CD14-positive monocyte (primary cell): ENCODE measurements around the gene ZIC1. TPM values are rescaled to one million over a fixed set of nuclear protein-coding genes. Genes with fewer than 3 reads are reported as not detected.

Source experiments
- DNase-seq, 3 donors: peaks; one replicate each; pipeline ENCODE4 v3.0.0-alpha.2; 2011 to 2022
- H2AFZ ChIP-seq: 2 replicates; pipeline ENCODE4 v1.6.0; 2012; ENCODE audit warnings: mild to moderate bottlenecking, low read depth, low read length, inconsistent platforms; ENCODE audit not compliant: insufficient read depth, poor library complexity, severe bottlenecking
- H3K27ac ChIP-seq, 2 donors: 1 replicate in 1 of 2; 2 replicates in 1 of 2; pipeline ENCODE4 v1.5.1; 2012 to 2013; ENCODE audit warnings: low read length in 2 of 2, control low read depth in 1 of 2, inconsistent platforms in 1 of 2, low read depth in 1 of 2, mild to moderate bottlenecking in 1 of 2
- H3K27me3 ChIP-seq, 2 donors: one replicate each; pipeline versions ENCODE4 v1.6.0 to v1.6.1; 2011 to 2013; ENCODE audit warnings: low read length in 2 of 2; ENCODE audit not compliant: control insufficient read depth in 2 of 2, insufficient read depth in 2 of 2
- H3K36me3 ChIP-seq, 2 donors: replicated peaks in 1 of 2; 1 replicate in 1 of 2; 2 replicates in 1 of 2; pipeline versions ENCODE4 v1.5.1 to v1.6.1; 2012 to 2013; ENCODE audit warnings: low read length in 2 of 2, control low read depth in 1 of 2, inconsistent platforms in 1 of 2, mild to moderate bottlenecking in 1 of 2; ENCODE audit not compliant: insufficient read depth in 2 of 2, control insufficient read depth in 1 of 2
- H3K4me1 ChIP-seq, 2 donors: 1 replicate in 1 of 2; 2 replicates in 1 of 2; pipeline versions ENCODE4 v1.5.1 to v1.6.1; 2012 to 2013; ENCODE audit warnings: low read length in 2 of 2, control low read depth in 1 of 2, inconsistent platforms in 1 of 2, mild to moderate bottlenecking in 1 of 2, moderate library complexity in 1 of 2; ENCODE audit not compliant: insufficient read depth in 2 of 2, control insufficient read depth in 1 of 2
- H3K4me2 ChIP-seq: replicated peaks from 2 replicates; pipeline ENCODE3; 2012; ENCODE audit warnings: low read length, moderate library complexity, mild to moderate bottlenecking; ENCODE audit not compliant: poor library complexity, severe bottlenecking; ENCODE audit errors: extremely low read depth
- H3K4me3 ChIP-seq, 3 experiments: fragments of 200-600 bp in 1 of 3; sonication (generic) in 1 of 3; replicated peaks in 1 of 3; 1 replicate in 2 of 3; 2 replicates in 1 of 3; pipeline ENCODE4 v1.5.1; 2011 to 2013; ENCODE audit warnings: low read length in 3 of 3, mild to moderate bottlenecking in 3 of 3, control low read depth in 2 of 3, low read depth in 2 of 3, inconsistent platforms in 1 of 3, moderate library complexity in 1 of 3
- H3K79me2 ChIP-seq: 2 replicates; pipeline ENCODE4 v1.6.0; 2012; ENCODE audit warnings: mild to moderate bottlenecking, control low read depth, inconsistent platforms, low read length, moderate library complexity; ENCODE audit not compliant: insufficient read depth
- H3K9ac ChIP-seq: 2 replicates; pipeline ENCODE4 v1.6.0; 2017; ENCODE audit warnings: low read length, mild to moderate bottlenecking; ENCODE audit not compliant: insufficient read depth, poor library complexity, severe bottlenecking
- H3K9me3 ChIP-seq, 2 donors: replicated peaks in 1 of 2; 1 replicate in 1 of 2; 2 replicates in 1 of 2; pipeline versions ENCODE4 v1.5.1 to v1.6.1; 2012 to 2013; ENCODE audit warnings: low read length in 2 of 2, control low read depth in 1 of 2; ENCODE audit not compliant: control insufficient read depth in 1 of 2, insufficient read depth in 1 of 2
- H4K20me1 ChIP-seq: 2 replicates; pipeline ENCODE4 v1.6.0; 2012; ENCODE audit warnings: mild to moderate bottlenecking, low read length, control low read depth, moderate library complexity; ENCODE audit not compliant: insufficient read depth
- H3K27ac Mint-ChIP-seq, 7 donors: one replicate each; pipeline ENCODE4 v1.8.0; 2020; ENCODE audit warnings: mild to moderate bottlenecking in 7 of 7, mixed read lengths in 7 of 7, moderate library complexity in 6 of 7, inconsistent platforms in 2 of 7
- H3K27me3 Mint-ChIP-seq, 3 donors: one replicate each; pipeline ENCODE4 v1.8.0; 2021 to 2022; ENCODE audit warnings: low read depth in 3 of 3, mild to moderate bottlenecking in 3 of 3, mixed read lengths in 3 of 3, moderate library complexity in 3 of 3, inconsistent platforms in 1 of 3
- H3K36me3 Mint-ChIP-seq, 2 donors: one replicate each; pipeline ENCODE4 v1.8.0; 2020; ENCODE audit warnings: mixed read lengths in 2 of 2, inconsistent platforms in 1 of 2, mild to moderate bottlenecking in 1 of 2
- H3K4me1 Mint-ChIP-seq: one replicate; pipeline ENCODE4 v1.8.0; 2020; ENCODE audit warnings: mild to moderate bottlenecking, mixed read lengths
- H3K4me3 Mint-ChIP-seq, 2 donors: one replicate each; pipeline ENCODE4 v1.8.0; 2020; ENCODE audit warnings: mild to moderate bottlenecking in 2 of 2, mixed read lengths in 2 of 2, moderate library complexity in 1 of 2
- H3K9me3 Mint-ChIP-seq, 7 donors: one replicate each; pipeline ENCODE4 v1.8.0; 2020 to 2022; ENCODE audit warnings: mixed read lengths in 7 of 7, mild to moderate bottlenecking in 6 of 7, moderate library complexity in 6 of 7, inconsistent platforms in 2 of 7
- CTCF ChIP-seq: fragments of 200-600 bp; IDR thresholded peaks from one replicate; pipeline ENCODE4 v1.8.0; 2022; ENCODE audit warnings: antibody characterized with exemption, mild to moderate bottlenecking
- WGBS: methylation state at CpG from one replicate; pipeline ENCODE4 v1.1.5; 2013; ENCODE audit warnings: missing lambda C conversion rate; ENCODE audit not compliant: insufficient coverage; 5-methylcytosine and 5-hydroxymethylcytosine counted together
- intact Hi-C, 2 donors: fragments of 100-400 bp; cut with micrococcal nuclease; formaldehyde crosslinking; loops; one replicate each; pipeline versions ENCODE4 v1.15.0 to v1.15.1; 2023
- polyA plus RNA-seq, 3 donors: library from polyadenylated mRNA; depleted of rRNA in 1 of 3; unstranded in 2 of 3; stranded (reverse) in 1 of 3; fragments of 300-500 nt in 2 of 3; fragments of >200 nt in 1 of 3; fragmentation: Illumina TruSeq in 2 of 3; gene quantifications; 1 replicate in 2 of 3; 2 replicates in 1 of 3; pipeline ENCODE4 v1.2.3, GENCODE V29; 2012 to 2021

Gene ZIC1
- polyA plus RNA-seq, 3 donors = not detected

DNA sequence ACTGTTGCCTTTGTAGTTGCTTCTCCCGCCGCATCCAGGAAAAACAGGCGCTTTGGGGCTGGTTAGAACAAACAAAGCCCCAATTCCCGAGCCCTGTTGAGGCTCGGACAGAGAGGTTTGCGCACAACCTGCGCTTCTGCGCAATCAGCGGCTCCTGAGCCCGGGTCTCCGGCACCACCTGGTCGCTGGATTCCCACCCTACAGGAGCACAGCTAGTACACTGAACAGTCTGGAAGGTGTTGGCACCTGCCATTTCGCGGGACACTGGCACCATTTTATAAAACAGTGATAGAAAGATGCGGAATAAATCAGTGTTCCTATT is 16.6 kb upstream of the ZIC1 start:
- Mint-ChIP-seq H3K27me3 (peaks cover 98 to 100% (median 100%) of the 10 kb centered on the region in 3 donors), H3K4me1 (peaks cover 4% of the 10 kb centered on the region), H3K27ac (no peak overlapping the region), H3K36me3 (peaks cover 14 to 18% of the 10 kb centered on the region in 2 donors), H3K4me3 (peak overlapping the region in 1 of 2 donors; percentile 83), H3K9me3 (peaks cover 28 to 95% (median 84%) of the 10 kb centered on the region in 7 donors)
- 6% methylated on average over 12 of the region's 15 CpGs for WGBS
- no peaks in the 10 kb centered on the region for H3K4me1 ChIP-seq
- H3K27ac ChIP-seq = no peak overlapping the region
- TF ChIP-seq CTCF = no peak
- no peaks in the 10 kb centered on the region for H3K36me3 ChIP-seq
- H3K27me3 ChIP-seq = peaks cover 81 to 100% of the 10 kb centered on the region in 2 donors
- peaks cover 43 to 93% of the 10 kb centered on the region in 2 donors for H3K9me3 ChIP-seq
- DNase-seq = no peak
- intact Hi-C loops = no loop called here
- no peaks in the 10 kb centered on the region for H3K79me2 ChIP-seq
- no peak overlapping the region for H3K9ac ChIP-seq
- H3K4me3 ChIP-seq = no peak overlapping the region
- no peak overlapping the region for H2AFZ ChIP-seq
- H3K4me2 ChIP-seq = no peak overlapping the region
- H4K20me1 ChIP-seq = no peaks in the 10 kb centered on the region

DNA sequence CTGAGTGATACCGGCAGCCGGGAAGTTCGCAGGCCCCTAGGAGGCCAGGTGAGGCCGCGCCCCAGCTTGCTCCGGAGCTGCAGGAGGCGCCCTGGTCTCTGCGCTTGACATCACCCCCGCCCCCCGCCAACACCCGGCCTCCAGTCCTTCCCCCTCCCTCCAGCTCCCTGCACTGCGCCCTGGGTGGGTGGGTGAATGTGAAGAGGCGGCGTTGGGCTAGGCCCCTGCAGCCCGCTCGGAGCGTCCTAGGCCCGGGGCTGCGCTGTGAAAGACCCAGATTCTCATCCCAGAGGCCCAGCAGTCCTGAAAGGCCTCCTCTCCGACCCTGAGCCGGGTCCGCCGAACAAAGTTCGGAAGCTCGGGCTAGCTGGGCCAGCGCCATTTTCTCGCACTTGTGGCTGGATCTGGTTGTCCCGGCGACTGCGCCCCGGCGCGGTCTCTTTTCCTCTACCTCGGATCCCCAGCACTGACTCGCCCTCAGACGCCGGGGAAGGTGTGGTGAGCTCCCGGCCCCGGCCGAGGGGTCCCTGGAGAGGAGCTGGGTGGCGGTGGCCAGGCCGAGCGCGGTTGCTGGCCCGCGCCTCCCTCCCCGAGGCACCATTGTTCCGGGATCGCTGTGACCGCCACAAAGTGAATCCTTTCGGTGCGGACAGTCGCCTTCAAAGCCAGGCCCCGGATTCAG is 15.8 kb upstream of the ZIC1 start:
- H3K4me1 Mint-ChIP-seq = peaks cover 9% of the 10 kb centered on the region
- Histone ChIP-seq H3K36me3 (no peaks in the 10 kb centered on the region), H3K9ac (no peak overlapping the region), H3K4me1 (no peaks in the 10 kb centered on the region), H3K27me3 (peaks cover 81 to 100% of the 10 kb centered on the region in 2 donors), H4K20me1 (no peaks in the 10 kb centered on the region), H2AFZ (no peak overlapping the region), H3K9me3 (peaks cover 42 to 93% of the 10 kb centered on the region in 2 donors), H3K79me2 (no peaks in the 10 kb centered on the region), H3K4me3 (no peak overlapping the region), H3K4me2 (no peak overlapping the region), H3K27ac (no peak overlapping the region)
- H3K27me3 Mint-ChIP-seq = peaks cover 98 to 100% (median 100%) of the 10 kb centered on the region in 3 donors
- DNase-seq = no peak
- intact Hi-C loops = no loop called here
- H3K9me3 Mint-ChIP-seq = peaks cover 28 to 96% (median 86%) of the 10 kb centered on the region in 7 donors
- 5% methylated on average over 43 of the region's 54 CpGs for WGBS
- TF ChIP-seq CTCF = no peak
- H3K4me3 Mint-ChIP-seq = peak overlapping the region in 1 of 2 donors; percentile 83
- no peak overlapping the region for H3K27ac Mint-ChIP-seq
- peaks cover 15 to 23% of the 10 kb centered on the region in 2 donors for H3K36me3 Mint-ChIP-seq
